GM12892 (cell line): Measurements from ENCODE around the gene MELTF.

Source experiments
- POLR2A ChIP-seq: IDR thresholded peaks from 2 replicates; pipeline ENCODE4 v1.6.1; 2011; ENCODE audit warnings: low read depth, low read length, control low read depth
- POLR2AphosphoS5 ChIP-seq: IDR thresholded peaks from 2 replicates; pipeline ENCODE4 v1.6.1; 2011; ENCODE audit warnings: low read depth, low read length, control low read depth
- TAF1 ChIP-seq: IDR thresholded peaks from 2 replicates; pipeline ENCODE4 v1.6.1; 2011; ENCODE audit warnings: low read depth, mild to moderate bottlenecking, control low read depth, low read length, borderline replicate concordance

DNA sequence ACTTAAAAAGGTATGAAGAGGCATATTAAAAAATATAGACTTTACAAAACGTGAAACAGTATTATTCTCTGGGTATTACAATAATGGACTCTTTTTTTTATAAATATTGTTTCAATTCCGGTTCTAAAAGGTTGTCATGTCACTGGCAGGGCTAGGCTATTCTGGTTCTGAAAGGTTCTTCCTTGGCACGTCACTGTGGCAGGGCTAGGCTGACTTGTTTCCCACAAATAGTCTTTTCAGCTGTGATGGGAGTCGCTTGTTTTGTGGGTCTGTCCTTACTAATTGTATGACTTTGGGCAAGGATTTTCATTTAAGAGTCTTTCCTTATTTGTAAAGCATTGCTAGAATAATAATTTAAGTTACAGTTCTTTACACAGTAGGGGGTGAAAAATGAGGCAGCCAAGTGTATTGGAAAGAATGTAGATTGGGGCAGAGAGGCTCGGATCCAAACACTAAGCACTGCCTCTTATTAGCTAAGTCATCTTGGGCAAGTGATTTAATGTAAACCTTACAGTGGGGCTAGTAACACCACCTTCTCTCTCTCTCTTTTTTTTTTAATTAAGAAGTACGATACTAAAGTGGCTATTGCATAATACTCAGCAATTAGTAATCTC, 12.4 kb upstream of the MELTF start:
- TF ChIP-seq POLR2A (no peak), TAF1 (no peak), POLR2AphosphoS5 (no peak)
